Measurements from ENCODE around the gene TNFRSF18.

DNA sequence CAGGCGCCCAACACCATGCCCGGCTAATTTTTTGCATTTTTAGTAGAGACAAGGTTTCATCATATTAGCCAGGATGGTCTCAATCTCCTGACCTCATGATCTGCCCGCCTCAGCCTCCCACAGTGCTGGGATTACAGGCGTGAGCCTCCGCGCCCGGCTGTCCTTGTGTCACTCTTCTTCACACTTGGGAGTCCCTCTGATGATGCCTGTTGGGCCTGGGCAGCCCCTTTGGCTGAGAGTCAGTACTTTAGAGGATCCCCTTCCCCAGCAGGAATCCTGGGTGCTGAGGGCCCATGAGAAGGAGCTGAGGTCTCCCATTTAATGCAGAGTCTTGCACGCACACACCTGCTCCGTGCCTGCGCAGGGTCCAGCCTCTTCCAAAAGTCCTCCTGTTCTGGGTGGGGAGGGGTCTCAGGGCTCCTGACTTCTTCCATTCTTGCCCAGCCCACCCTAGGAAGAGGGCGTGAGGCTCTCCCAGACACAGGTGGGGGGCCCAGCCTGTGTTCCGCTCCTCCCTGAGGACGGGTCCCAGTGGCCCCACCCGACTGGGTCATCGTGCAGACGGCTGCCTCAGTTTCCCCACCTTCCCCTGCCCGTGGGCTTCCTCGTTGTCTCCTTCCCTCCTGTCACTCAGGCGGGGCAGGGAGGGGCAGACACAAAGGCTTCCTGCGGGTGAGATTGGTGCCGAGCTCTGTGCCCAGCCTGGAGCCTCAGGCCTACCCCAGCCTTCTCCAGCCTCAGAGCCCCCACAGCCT, 28.8 kb downstream of the TNFRSF18 start:
- TF ChIP-seq POLR2A (IDR thresholded peaks at IDR 0.05; ENCODE audit: low read depth, low read length) (no peak), POLR2AphosphoS5 (IDR thresholded peaks at IDR 0.05; ENCODE audit: low read depth, low read length) (no peak), TAF1 (IDR thresholded peaks at IDR 0.05; ENCODE audit: borderline replicate concordance, low read depth, low read length) (no peak)

Data from GM12892 (cell line).